GM21737 (cell line): Measurements from ENCODE around the gene POLD4.
"Not testable (repeated sequence)": the region's sequence is repeated elsewhere in the genome, so short reads cannot be mapped to it uniquely, and the experiment has no call there.

Experiments used
- ATAC-seq: cut with Tn5 transposase; IDR thresholded peaks from one replicate; pipeline ENCODE4 v1.9.1; 2021; ENCODE audit warnings: mild to moderate bottlenecking, moderate library complexity; ENCODE audit not compliant: unreplicated experiment

POLD4 gene

DNA sequence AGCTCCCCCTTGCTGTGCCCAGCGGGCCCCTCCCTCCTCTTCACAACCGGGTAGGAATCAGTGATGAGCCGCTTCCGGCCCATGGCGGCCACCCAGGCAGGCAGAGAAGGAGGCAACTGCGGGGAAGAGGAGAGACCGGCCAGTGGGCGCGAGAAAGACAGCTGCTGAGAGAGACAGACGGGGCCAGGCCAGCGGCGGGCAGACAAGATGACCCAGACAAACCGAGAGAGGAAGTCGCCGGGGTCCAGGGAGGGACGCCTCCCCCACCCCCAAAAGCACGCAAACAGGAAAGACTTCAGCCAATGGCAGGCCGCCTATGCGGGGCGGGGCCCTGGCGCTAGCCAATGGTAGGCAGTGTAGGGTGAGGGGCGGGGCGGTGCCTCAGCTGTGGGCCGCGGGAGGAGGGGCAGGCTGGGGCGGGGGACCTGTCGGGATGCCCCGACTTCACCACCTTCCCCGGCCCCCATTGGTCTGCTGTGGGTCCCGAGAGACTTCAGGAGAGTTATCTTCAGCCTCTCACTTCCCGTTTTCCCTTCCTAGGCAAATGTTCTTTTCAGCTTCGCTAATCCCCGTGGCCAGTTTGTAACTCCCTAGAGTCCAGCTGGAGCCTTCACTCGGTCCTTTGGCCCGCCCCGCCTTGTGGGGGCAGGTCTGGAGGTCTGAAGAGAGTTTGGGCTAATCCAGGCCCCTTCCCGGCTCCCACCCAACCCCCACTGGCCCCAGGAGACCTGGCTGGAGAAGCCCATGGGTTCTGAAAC is at the start of gene POLD4:
Gene POLD4 (minus strand): TSS at position 230 of the 758 bp plus-strand sequence. CDS start 147 bp downstream, at position 83.
- ATAC-seq, result peak; percentile 59

DNA sequence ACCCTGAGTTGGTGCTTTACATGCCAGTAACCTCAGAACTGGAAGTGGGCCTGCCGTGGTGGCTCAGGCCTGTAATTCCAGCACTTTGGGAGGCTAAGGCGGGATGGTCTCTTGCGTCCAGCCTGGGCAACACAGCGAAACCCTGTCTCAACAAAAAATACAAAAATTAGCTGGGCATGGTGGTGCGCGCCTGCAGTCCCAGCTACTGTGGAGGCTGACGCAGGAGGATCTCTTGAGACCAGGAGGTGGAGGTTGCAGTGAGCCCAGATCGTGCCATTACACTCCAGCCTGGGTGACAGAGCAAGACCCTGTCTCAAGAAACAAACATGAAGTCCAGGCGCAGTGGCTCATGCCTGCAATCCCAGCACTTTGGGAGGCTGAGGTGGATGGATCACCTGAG is 49.7 kb upstream of the POLD4 start:
- ATAC-seq, result not testable (repeated sequence)

DNA sequence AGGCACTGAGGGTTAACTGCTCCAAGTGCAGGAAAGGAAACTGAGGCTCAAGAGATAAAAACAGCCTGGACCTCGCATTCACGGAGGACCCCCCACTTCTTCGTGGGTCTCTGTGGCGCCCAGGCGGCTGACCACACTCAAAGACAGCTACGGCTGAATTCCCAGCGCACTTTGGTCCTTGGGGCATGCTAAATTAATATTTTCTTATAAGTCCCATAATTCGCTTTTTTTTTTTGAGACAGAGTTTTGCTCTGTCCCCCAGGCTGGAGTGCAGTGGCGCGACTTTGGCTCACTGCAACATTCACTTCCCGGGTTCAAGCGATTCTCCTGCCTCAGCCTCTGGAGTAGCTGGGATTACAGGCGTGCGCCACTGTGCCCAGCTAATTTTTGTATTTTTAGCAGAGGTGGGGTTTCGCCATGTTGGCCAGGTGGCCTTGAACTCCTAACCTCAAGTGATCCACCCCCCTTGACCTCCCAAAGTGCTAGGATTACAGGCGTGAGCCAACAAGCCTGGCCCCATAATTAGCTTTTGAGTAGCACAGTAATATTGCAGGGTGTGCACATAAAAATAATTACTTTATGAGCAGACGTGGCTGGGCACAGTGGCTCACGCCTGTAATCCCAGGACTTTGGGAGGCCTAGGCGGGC is 49.0 kb upstream of the POLD4 start:
- not testable (repeated sequence) for ATAC-seq

DNA sequence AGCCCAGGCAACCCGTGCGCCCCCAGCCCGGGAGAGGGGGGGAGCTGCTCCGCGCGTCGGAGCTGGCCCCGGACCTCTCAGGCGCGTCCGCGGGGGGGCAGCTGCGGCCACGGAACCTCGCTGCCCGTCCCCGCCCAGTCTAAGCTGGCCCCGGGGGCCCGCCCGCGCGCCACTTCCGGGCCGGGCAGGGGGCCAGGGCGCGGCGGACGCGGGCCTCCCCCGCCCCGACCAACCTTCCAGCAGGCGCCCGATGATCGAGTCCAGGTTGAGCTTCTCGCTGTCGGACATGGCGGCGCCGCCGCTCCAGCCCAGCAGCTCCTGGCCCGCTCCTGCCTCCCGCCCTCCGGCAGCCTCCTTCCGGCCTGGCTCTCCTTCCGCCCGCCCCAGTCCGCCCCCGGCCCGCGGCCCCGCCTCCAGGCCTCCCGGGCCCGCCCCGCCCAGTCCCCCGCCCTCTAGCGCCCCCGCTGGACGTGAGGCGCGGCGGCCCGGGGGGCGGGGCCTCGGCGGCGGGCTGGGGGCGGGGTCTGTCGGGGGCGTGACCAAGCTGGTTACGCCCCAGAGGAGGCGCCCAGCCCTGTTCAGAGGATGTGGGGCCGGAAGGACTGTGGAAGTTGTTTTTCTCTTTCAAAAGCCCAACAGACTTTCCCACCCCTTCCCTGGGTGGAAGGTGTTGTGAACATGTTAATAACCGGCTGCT is 48.3 kb upstream of the POLD4 start, which contains the start of gene PPP1CA:
Gene PPP1CA (minus strand): TSS at position 364 of the 697 bp plus-strand sequence. CDS start 76 bp downstream, at position 288.
- peak; percentile 61 for ATAC-seq

DNA sequence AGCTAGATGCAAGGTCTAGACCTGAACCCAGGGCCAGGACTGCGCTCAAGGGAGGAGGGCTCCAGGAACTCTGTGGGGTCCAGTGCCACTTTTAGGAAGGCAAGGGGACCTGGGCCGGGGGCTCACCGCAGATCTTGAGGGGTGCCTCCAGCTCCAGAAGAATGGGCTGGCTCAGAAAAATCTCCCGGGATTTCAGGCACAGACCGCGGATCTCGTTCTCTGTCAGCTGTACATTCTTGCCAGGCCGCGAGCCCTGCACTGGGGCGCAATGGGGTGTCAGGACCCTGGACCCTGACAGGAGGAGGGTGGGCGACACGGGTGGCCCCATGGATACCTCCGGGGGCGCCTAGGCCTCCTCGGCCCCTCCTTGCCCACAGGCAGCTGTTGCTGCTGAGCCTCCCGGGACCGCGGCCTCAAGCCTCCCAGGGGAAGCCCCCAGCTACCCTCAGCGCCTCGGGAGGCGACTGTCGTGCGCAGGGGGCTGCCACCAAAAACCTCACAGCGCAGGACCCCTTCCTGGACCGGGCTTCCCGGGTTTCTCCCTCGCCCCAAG is 47.7 kb upstream of the POLD4 start:
- peak; percentile 16 for ATAC-seq

DNA sequence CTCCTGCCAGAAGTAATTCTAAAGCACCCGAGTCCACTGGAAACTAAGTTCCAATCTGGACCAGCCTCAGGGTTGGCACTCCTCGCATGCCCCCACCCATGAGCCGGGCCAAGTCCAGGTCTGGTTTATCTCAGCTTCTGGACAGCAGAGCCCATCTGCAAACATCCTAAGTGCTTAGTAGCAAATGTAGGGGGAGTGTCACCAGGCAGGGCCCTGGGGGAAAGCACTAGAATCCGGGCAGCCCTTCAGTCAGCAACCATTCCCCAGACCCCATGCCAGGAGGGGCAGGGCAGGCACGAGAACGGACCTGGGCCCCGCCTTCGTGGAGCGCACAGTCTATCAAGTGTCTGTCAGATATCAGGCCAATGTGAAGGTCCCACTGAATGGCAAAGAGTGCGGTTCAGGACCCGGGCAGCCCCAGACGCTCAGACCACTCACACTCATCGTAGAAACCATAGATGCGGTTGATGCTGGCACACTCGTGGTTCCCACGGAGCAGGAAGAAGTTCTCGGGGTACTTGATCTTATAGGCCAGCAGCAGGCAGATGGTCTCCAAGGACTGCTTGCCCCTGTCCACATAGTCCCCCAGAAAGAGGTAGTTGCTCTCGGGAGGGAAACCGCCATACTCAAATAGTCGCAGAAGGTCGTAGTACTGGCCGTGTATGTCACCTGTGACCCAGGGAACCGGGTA is 47.0 kb upstream of the POLD4 start:
- ATAC-seq, result no peak

DNA sequence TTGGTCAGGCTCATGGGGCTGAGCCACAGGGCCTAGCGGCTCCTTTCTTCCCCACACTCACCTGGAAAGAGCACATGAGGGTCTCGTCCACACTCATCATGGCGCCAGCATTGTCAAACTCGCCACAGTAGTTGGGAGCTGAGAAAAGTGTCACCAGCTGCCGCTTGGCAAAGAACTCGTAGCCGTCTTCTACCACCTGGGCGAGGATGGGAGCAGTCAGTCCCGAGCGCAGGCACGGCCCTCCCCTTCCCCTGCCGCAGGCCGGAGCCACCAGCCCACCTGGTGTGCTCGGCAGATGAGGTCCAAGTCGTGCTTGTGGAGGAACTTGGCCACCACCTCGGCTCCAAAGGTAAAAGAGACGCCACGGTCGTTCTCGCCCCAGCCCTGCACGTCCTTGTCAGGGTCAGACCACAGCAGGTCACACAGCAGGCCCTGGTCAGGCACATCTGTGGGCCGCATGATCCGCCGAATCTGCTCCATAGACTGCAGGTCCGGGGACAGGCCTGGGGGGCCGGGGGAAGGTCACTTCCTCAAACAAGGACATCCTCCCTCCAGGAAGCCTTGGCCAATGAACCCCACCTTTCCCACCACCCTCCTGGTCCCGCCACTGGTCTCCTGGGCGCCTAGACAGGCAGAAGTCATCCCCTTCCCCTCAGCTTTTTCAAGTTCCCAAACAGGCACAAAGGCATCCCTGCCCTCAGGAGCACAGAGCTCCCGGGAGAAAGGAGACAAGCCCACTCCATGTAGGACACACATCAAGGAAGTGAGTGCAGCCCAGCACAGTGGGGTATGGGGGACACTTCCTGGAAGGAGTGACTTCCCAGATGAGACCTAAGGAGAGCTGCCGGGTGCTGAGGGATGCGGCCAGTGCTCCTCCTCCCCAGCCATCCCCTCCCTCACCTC is 45.6 kb upstream of the POLD4 start:
- ATAC-seq, result no peak

DNA sequence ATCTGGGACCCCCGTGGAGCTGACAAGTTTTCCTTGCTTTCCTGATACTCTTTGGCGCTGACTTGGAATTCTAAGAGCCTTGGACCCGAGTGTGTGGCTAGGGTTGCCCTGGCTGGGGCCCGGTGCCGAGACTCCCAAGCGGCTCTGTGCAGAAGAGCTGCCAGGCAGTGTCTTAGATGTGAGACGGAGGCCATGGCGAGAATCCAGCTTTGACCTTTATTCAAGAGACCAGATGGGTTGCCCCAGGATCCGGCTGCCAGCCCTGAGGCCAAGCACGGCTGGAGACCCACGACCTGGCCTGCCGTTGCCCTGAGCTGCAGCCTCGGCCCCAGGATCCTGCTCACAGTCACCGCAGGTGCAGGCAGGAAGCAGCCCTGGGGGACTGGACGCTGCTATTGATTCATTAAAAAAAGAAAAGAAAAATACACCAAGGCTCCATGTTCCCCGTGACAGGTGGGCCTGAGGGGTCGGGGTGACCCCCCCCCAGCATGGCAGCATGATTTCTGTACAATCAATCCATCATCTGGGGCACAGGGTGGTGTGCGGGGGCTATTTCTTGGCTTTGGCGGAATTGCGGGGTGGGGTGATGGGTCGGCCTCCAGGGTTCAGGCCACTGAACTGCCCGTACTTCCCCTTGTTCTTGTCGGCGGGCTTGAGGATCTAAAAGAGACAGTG is 44.8 kb upstream of the POLD4 start:
- no peak for ATAC-seq

DNA sequence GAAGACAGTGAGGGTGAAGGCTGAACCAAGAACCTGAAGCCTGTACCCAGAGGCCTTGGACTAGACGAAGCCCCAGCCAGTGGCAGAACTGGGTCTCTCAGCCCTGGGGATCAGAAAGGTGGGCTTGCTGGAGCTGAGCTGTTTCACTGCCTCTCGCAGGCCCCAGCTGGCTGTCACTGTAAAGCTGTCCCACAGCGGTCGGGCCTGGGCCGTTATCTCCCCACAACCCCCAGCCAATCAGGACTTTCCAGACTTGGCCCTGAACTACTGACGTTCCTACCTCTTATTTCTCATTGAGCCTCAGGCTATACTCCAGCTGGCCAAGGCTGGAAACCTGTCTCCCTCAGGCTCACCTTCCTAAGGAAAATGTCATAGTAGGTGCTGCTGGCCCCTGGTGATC is 44.2 kb upstream of the POLD4 start:
- no peak for ATAC-seq

DNA sequence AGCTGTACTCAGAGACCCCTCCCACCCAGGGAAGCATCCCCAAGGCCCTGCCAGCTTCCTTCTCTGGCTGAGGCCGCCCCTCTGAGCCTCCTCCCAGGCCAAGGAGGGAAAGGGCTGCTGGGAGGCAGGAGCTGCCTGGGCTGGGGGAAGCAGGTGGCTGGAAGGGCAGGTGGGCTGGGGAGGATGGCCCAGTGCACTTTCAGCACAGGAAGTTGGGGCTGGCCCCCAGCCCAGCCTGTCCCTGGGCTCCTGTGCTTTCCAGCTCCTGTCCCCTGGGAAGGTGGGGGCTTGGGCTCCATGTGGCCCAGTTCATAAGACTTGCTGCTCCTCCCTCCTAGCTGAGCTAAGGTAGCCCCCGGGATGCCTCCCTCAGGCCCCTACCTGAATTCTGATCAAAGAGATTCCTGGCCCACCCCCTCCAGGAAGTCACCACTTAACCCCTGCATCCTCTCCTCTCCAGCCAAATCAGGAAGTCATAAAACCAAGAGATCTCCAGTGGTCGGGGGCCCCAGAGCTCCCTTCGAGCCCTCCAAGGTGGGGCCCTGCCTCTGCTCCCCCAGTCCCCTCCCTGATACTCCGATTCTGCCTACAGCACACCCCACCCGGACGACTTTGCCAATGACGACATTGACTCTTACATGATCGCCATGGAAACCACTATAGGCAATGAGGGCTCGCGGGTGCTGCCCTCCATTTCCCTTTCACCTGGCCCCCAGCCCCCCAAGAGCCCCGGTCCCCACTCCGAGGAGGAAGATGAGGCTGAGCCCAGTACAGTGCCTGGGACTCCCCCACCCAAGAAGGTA is 43.4 kb upstream of the POLD4 start:
- no peak for ATAC-seq

DNA sequence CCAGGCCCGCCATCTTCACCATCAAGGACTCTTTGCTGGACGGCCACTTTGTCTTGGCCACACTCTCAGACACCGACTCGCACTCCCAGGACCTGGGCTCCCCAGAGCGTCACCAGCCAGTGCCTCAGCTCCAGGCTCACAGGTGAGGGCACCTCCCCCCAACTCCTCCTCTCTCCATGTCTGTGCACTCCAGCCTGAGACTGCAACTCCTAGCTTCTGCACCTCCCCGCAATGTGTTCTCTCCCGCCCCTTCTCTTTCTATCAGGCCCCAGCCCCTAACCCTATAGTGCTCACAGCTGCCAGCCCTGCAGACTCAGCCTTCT is 42.9 kb upstream of the POLD4 start:
- ATAC-seq, result no peak

DNA sequence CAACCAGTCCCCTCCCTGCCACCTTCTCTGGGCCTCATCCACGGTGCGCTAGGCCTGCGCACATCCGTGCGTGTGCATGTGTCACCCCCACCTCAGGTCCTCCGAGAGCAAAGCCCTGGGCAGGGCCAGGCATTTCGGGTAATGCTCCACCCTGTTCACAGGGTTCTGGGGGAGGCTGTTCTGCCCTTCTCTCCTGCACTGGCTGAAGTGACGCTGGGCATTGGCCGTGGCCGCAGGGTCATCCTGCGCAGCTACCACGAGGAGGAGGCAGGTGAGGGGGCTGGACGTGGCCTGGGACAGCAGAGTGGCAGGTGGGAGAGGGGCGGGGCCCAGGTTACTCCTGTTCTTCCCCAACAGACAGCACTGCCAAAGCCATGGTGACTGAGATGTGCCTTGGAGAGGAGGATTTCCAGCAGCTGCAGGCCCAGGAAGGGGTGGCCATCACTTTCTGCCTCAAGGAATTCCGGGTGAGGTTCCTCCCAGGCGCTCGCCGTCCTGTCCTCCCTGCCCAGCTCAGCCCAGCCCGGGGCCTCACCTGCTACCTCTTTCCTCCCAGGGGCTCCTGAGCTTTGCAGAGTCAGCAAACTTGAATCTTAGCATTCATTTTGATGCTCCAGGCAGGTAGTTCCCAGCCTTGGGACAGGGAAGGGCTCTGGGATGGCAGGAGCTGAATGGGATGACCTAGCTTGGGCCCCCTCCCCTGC is 42.4 kb upstream of the POLD4 start:
- no peak for ATAC-seq

DNA sequence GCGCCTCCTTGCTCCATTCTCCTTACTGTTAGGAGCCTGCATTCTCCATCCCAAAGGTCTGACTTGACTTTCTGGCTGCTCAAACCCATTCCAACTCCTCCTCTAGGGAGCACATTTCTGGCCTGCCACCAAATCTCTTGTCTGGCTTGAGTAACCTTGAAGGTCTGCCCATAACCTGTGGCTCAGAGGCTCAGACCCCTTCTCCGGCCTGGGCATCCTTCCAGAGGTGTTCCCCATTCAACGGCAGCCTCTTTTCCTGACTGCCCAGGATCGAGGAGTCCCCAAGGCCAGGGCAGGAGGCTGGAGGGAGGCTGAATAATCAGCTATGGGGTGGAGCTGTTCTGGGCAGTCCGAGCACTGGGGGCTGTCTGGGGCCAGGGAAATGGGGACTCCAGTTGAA is 40.6 kb upstream of the POLD4 start:
- ATAC-seq, result no peak

DNA sequence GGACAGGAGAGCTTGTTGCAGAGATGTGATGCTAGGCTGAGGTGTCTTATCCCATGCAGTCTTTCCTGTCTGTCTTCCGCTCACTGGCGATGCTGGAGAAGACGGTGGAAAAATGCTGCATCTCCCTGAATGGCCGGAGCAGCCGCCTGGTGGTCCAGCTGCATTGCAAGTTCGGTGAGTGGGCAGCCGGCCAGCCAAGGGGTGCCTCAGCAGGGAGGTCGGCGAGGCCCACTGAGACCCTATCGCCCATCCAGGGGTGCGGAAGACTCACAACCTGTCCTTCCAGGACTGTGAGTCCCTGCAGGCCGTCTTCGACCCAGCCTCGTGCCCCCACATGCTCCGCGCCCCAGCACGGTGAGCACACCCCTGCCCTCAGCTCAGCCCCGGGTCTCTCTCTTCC is 40.1 kb upstream of the POLD4 start:
- ATAC-seq, result no peak

DNA sequence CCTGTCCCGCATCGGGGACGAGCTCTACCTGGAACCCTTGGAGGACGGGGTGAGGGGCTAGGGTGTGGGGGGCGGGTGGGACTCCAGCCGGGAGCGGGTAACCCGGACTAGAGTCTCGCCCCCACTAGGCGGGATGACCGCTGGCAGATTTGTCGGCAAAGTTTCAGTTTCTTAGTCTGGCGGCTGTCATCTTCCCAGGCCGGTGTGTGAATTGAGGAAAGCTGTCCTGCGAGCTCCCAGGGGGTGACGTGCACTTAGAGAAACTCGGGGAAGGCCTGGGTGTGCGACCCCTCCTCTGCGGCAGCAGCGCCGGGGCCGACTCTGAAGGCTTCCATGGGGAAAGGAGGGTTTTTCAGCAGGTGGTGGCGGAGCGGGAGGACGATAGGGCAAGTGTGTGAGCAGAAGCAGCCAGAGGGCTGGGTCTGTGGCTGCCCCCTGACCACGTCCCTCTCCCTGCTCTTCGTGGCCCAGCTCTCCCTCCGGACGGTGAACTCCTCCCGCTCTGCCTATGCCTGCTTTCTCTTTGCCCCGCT is 38.9 kb upstream of the POLD4 start:
- no peak for ATAC-seq

DNA sequence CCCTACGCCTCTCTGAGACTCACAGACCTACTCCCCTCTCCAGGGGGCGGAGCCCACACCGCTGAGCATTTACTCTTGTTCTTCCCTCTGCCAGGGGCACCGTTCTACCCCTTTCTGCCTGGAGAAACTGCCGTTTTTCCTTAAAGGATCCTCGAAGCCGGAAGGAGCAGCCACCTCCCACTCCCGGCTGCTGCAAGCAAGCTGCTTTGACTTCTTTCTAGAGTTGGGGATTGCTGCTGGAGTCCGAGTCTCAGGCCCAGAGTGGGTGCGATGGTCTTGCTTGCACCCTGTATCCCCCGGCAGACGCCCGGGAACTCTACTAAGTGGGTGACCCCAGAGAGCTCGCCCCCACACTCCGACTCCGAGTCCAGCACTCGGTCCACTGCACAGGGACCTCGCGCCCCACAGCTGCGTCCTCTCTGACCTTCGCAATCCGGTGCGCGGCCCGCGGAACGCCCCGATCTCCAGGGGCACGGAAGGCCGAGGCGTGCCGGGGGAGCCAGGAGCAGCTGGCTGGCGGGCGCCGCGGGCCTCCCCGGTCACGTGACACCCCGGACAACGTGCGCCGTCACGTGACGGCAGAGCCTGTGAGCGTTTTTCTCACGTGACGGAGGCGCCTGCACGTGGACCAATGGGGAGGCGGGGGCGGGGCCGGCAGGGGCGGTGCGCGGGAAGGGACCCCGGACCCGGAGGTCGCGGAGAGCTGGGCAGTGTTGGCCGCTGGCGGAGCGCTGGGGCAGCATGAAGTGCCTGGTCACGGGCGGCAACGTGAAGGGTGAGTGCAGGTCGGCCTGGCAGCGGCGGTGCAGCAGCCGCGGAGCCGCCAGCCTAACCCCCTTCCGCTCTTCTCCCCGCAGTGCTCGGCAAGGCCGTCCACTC is 38.2 kb upstream of the POLD4 start, which contains the start of gene RAD9A:
Gene RAD9A (plus strand): TSS at position 683 of the 879 bp plus-strand sequence. CDS start 59 bp downstream, at position 742.
- peak; percentile 55 for ATAC-seq

DNA sequence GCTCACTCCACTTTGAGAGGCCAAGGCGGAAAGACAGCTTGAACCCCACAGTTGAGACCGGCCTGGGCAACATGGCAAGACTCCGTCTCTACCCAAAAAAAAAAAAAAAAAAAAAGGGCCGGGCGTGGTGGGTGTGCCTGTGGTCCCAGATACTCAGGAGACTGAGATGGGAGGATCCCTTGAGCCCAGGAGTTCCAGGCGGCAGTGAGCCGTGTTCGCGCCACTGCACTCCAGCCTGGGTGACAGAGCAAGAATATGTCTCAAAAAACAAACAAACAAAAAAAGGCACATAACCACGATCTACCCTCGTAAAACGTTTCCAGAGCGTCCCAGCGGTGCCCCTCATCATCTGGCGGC is 37.6 kb upstream of the POLD4 start:
- ATAC-seq, result no peak
